ENCODE results near the gene NUP214.

DNA sequence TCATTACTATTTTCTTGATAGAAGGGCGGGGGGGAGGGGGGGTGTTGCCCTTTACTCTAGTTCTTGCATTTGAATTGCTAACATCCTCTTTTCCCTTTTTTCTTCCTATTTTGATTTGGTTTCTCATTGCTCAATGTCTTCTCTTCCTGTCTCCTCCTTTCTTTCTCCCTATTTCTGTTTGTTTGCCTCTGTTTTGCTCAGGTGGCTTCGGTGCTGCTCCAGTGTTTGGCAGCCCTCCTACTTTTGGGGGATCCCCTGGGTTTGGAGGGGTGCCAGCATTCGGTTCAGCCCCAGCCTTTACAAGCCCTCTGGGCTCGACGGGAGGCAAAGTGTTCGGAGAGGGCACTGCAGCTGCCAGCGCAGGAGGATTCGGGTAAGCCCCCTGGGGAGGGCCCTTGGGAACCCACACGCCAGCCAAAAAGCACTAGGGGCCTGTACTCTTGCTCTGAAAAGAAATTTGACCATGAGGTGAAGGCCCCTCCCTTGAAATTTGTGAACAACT is 102.6 kb downstream of the NUP214 start:
- TF ChIP-seq, protein P1, sequence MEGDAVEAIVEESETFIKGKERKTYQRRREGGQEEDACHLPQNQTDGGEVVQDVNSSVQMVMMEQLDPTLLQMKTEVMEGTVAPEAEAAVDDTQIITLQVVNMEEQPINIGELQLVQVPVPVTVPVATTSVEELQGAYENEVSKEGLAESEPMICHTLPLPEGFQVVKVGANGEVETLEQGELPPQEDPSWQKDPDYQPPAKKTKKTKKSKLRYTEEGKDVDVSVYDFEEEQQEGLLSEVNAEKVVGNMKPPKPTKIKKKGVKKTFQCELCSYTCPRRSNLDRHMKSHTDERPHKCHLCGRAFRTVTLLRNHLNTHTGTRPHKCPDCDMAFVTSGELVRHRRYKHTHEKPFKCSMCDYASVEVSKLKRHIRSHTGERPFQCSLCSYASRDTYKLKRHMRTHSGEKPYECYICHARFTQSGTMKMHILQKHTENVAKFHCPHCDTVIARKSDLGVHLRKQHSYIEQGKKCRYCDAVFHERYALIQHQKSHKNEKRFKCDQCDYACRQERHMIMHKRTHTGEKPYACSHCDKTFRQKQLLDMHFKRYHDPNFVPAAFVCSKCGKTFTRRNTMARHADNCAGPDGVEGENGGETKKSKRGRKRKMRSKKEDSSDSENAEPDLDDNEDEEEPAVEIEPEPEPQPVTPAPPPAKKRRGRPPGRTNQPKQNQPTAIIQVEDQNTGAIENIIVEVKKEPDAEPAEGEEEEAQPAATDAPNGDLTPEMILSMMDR (IDR thresholded peaks at IDR 0.05) = no peak
- TF ChIP-seq POLR2A (IDR thresholded peaks at IDR 0.05) (no peak), EP300 (IDR thresholded peaks at IDR 0.05) (no peak)
